ENCODE data around the gene CNTN3. TPM values are rescaled to one million over a fixed set of nuclear protein-coding genes. Genes with fewer than 3 reads are reported as not detected.

Gene CNTN3
- total RNA-seq, 1 experiment from 2014 or later = not detected

DNA sequence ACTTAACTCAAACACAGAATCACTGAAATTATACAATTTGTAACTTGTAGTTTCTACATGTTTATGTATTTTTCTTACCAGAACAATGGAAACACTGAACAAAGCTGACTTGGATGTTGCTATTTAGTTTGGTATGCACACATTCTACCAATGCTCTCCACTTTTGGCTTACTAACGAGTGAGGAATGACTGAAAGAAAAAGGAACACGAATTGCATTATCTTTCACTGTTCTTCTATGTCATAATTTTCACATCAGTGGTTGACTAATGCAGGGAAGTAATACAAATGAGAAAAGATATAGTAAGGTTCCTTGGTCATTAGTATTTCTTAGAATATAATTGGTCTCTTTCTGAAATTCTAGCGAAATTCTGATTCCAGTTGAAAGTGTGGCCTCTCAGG is 9.8 kb upstream of the CNTN3 start:
- no peaks in the 10 kb centered on the region for H3K4me1 ChIP-seq (ENCODE audit: control insufficient read depth in 1 of 2, insufficient read depth in 2 of 2, low read length in 2 of 2)
- no peak overlapping the region for H3K4me3 ChIP-seq (replicated peaks in 1 of 2; ENCODE audit: low read depth in 1 of 2, low read length in 2 of 2)
- ATAC-seq (no peak), DNase-seq (ENCODE audit: low read depth, low spot score) (no peak)
- no peak overlapping the region for H3K27ac ChIP-seq (ENCODE audit: low read depth, low read length)
- H3K4me2 ChIP-seq (ENCODE audit: low read length) = no peak overlapping the region
- no peaks in the 10 kb centered on the region for H4K20me1 ChIP-seq (ENCODE audit: insufficient read depth)
- H3K36me3 ChIP-seq (ENCODE audit: control insufficient read depth in 1 of 2, insufficient read depth in 2 of 2, low read length in 2 of 2) = no peaks in the 10 kb centered on the region
- no peaks in the 10 kb centered on the region for H3K79me2 ChIP-seq (ENCODE audit: insufficient read depth, low read length)
- H3K27me3 ChIP-seq (ENCODE audit: insufficient read depth, low read length) = no peaks in the 10 kb centered on the region
- TF ChIP-seq, protein P1, sequence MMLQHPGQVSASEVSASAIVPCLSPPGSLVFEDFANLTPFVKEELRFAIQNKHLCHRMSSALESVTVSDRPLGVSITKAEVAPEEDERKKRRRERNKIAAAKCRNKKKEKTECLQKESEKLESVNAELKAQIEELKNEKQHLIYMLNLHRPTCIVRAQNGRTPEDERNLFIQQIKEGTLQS (IDR thresholded peaks at IDR 0.05) = no peak
- TF ChIP-seq SP1 (IDR thresholded peaks at IDR 0.05; ENCODE audit: low read depth) (no peak), JUND (IDR thresholded peaks at IDR 0.05) (no peak), EZH2phosphoT487 (IDR thresholded peaks at IDR 0.05; ENCODE audit: borderline replicate concordance) (no peak), EGR1 (IDR thresholded peaks at IDR 0.05; ENCODE audit: low read depth) (no peak), ELF1 (IDR thresholded peaks at IDR 0.05; ENCODE audit: borderline replicate concordance, low read depth) (no peak), SIN3A (IDR thresholded peaks at IDR 0.05; ENCODE audit: low read depth) (no peak), EZH2 (IDR thresholded peaks at IDR 0.05) (no peak), RAD21 (IDR thresholded peaks at IDR 0.05; ENCODE audit: low read depth) (no peak), TCF7L2 (IDR thresholded peaks at IDR 0.05; ENCODE audit: borderline replicate concordance, extremely low read depth, insufficient read depth, insufficient read length) (no peak), SRF (IDR thresholded peaks at IDR 0.05; ENCODE audit: low read depth) (no peak), CBX3 (IDR thresholded peaks at IDR 0.05; ENCODE audit: low read depth) (no peak), ZNF274 (IDR thresholded peaks at IDR 0.05; ENCODE audit: low read depth, low read length) (no peak), YY1 (IDR thresholded peaks at IDR 0.05; ENCODE audit: extremely low read depth, insufficient replicate concordance, low read depth, low read length) (no peak), FOSL1 (IDR thresholded peaks at IDR 0.05; ENCODE audit: low read depth) (no peak), POLR2AphosphoS5 (IDR thresholded peaks at IDR 0.05; ENCODE audit: low read depth, low read length) (no peak)
- TF ChIP-seq, protein P2, sequence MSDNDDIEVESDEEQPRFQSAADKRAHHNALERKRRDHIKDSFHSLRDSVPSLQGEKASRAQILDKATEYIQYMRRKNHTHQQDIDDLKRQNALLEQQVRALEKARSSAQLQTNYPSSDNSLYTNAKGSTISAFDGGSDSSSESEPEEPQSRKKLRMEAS (IDR thresholded peaks at IDR 0.05) = no peak
- TF ChIP-seq, protein P3, sequence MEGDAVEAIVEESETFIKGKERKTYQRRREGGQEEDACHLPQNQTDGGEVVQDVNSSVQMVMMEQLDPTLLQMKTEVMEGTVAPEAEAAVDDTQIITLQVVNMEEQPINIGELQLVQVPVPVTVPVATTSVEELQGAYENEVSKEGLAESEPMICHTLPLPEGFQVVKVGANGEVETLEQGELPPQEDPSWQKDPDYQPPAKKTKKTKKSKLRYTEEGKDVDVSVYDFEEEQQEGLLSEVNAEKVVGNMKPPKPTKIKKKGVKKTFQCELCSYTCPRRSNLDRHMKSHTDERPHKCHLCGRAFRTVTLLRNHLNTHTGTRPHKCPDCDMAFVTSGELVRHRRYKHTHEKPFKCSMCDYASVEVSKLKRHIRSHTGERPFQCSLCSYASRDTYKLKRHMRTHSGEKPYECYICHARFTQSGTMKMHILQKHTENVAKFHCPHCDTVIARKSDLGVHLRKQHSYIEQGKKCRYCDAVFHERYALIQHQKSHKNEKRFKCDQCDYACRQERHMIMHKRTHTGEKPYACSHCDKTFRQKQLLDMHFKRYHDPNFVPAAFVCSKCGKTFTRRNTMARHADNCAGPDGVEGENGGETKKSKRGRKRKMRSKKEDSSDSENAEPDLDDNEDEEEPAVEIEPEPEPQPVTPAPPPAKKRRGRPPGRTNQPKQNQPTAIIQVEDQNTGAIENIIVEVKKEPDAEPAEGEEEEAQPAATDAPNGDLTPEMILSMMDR (IDR thresholded peaks at IDR 0.05 in 2 of 3, conservative IDR thresholded peaks at IDR 0.05 in 1 of 3; ENCODE audit: borderline replicate concordance in 1 of 3, insufficient read depth in 1 of 3, low read depth in 2 of 3, low read length in 2 of 3) = no peak
- TF ChIP-seq, protein P4, sequence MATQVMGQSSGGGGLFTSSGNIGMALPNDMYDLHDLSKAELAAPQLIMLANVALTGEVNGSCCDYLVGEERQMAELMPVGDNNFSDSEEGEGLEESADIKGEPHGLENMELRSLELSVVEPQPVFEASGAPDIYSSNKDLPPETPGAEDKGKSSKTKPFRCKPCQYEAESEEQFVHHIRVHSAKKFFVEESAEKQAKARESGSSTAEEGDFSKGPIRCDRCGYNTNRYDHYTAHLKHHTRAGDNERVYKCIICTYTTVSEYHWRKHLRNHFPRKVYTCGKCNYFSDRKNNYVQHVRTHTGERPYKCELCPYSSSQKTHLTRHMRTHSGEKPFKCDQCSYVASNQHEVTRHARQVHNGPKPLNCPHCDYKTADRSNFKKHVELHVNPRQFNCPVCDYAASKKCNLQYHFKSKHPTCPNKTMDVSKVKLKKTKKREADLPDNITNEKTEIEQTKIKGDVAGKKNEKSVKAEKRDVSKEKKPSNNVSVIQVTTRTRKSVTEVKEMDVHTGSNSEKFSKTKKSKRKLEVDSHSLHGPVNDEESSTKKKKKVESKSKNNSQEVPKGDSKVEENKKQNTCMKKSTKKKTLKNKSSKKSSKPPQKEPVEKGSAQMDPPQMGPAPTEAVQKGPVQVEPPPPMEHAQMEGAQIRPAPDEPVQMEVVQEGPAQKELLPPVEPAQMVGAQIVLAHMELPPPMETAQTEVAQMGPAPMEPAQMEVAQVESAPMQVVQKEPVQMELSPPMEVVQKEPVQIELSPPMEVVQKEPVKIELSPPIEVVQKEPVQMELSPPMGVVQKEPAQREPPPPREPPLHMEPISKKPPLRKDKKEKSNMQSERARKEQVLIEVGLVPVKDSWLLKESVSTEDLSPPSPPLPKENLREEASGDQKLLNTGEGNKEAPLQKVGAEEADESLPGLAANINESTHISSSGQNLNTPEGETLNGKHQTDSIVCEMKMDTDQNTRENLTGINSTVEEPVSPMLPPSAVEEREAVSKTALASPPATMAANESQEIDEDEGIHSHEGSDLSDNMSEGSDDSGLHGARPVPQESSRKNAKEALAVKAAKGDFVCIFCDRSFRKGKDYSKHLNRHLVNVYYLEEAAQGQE (IDR thresholded peaks at IDR 0.05; ENCODE audit: low read depth) = no peak
- H3K9ac ChIP-seq (ENCODE audit: low read length) = no peak overlapping the region
- ChIA-PET POLR2A (no interaction called here), CTCF (no interaction called here), RAD21 (ENCODE audit: low non-redundant PET in 1 of 2, low total read pairs in 2 of 2, uncharacterized antibody in 2 of 2, unreplicated experiment in 2 of 2) (no interaction called here)
- intact Hi-C loops (cut with micrococcal nuclease) = no loop called here
- no TSS peak for BruUV-seq (replicated peaks)
- H3K9me3 ChIP-seq (ENCODE audit: control insufficient read depth in 1 of 2, insufficient read depth in 1 of 2, low read depth in 1 of 2, low read length in 2 of 2) = peaks cover 3 to 25% of the 10 kb centered on the region in 2 experiments; a peak in 2 of 4 replicates
- H2AFZ ChIP-seq (ENCODE audit: low read depth, low read length, poor library complexity, severe bottlenecking) = no peak overlapping the region
- H3K9me2 ChIP-seq (ENCODE audit: insufficient read depth) = no peaks in the 10 kb centered on the region
